A673 (cell line): ENCODE measurements around the gene TTC39B. TPM values are rescaled to one million over a fixed set of nuclear protein-coding genes. Genes with fewer than 3 reads are reported as not detected.

Experiments
- Bru-seq: library from RNA; stranded (reverse); fragments of 400-500 nt; gene quantifications from one replicate; lab custom pipeline; 2021; lab: Mats Ljungman, UMichigan
- BruChase-seq, 2 experiments: library from RNA; stranded (reverse); fragments of 400-500 nt; gene quantifications; one replicate each; lab custom pipeline; 2021; lab: Mats Ljungman, UMichigan
- BruUV-seq: library from RNA; stranded (reverse); fragments of 400-500 nt; replicated peaks from 2 replicates; lab custom pipeline; 2021; lab: Mats Ljungman, UMichigan
- CTCF ChIA-PET: fragments of 300-600 bp; sonication (Branson Sonifier 250); formaldehyde crosslinking; loops from one replicate; lab custom pipeline; 2022; ENCODE audit warnings: antibody characterized with exemption; lab: Charles Lee
- POLR2A ChIA-PET: fragments of 300-600 bp; sonication (Branson Sonifier 250); formaldehyde crosslinking; loops from one replicate; lab custom pipeline; 2022; ENCODE audit warnings: antibody characterized with exemption; ENCODE audit not compliant: low non-redundant PET; lab: Charles Lee
- DNase-seq: peaks from one replicate; pipeline ENCODE4 v3.0.0-alpha.2; 2015; ENCODE audit warnings: low spot score
- H3K27ac ChIP-seq: fragments of 200-600 bp; sonication (generic); 2 replicates; pipeline ENCODE4 v1.5.1; 2016; ENCODE audit warnings: mixed run types, low read depth, mild to moderate bottlenecking, mixed read lengths, antibody characterized with exemption, low read length; ENCODE audit not compliant: poor library complexity, severe bottlenecking
- H3K27me3 ChIP-seq: fragments of 200-600 bp; sonication (generic); replicated peaks from 2 replicates; pipeline ENCODE4 v1.6.1; 2017; ENCODE audit warnings: mixed run types, low read depth, mild to moderate bottlenecking, mixed read lengths, antibody characterized with exemption, low read length; ENCODE audit not compliant: insufficient read depth, poor library complexity
- H3K36me3 ChIP-seq: fragments of 200-600 bp; sonication (generic); 2 replicates; pipeline ENCODE4 v1.6.1; 2016; ENCODE audit warnings: mixed run types, mild to moderate bottlenecking, mixed read lengths, antibody characterized with exemption, low read length; ENCODE audit not compliant: insufficient read depth, poor library complexity, severe bottlenecking
- H3K4me1 ChIP-seq: fragments of 200-600 bp; sonication (generic); 2 replicates; pipeline ENCODE4 v1.6.1; 2017; ENCODE audit warnings: mixed run types, mild to moderate bottlenecking, mixed read lengths, antibody characterized with exemption, low read length; ENCODE audit not compliant: insufficient read depth, poor library complexity, severe bottlenecking
- H3K4me3 ChIP-seq: fragments of 200-600 bp; sonication (generic); 2 replicates; pipeline ENCODE4 v1.5.1; 2016; ENCODE audit warnings: low read depth, mixed run types, mild to moderate bottlenecking, mixed read lengths, low read length; ENCODE audit not compliant: poor library complexity, severe bottlenecking
- H3K9me3 ChIP-seq: fragments of 200-600 bp; sonication (generic); 2 replicates; pipeline ENCODE4 v1.6.1; 2016; ENCODE audit warnings: mixed run types, low read depth, mild to moderate bottlenecking, mixed read lengths, antibody characterized with exemption, low read length; ENCODE audit not compliant: poor library complexity, severe bottlenecking
- EZH2 ChIP-seq: fragments of 200-600 bp; sonication (generic); IDR thresholded peaks from 2 replicates; pipeline ENCODE4 v1.6.1; 2017; ENCODE audit warnings: borderline replicate concordance, low read depth, mild to moderate bottlenecking, mixed read lengths, antibody characterized with exemption, low read length; ENCODE audit not compliant: poor library complexity, severe bottlenecking
- intact Hi-C: fragments of 100-400 bp; cut with micrococcal nuclease; formaldehyde crosslinking; loops from one replicate; pipeline ENCODE4 v1.10.0; 2022; ENCODE audit not compliant: unreplicated experiment
- long read RNA-seq: library from polyadenylated mRNA; stranded (forward); transcript quantifications from one replicate; pipeline ENCODE4 v2.0.0, GENCODE V29; 2022
- total RNA-seq: library from RNA; stranded (reverse); gene quantifications from 2 replicates; pipeline ENCODE4 v1.2.3, GENCODE V29; 2021
- TF ChIP-seq, protein P1 (sequence below): fragments of 300-800, 200-600 bp; sonication (generic); conservative IDR thresholded peaks from 2 replicates; pipeline ENCODE4 v1.5.1; 2017; ENCODE audit warnings: low read depth, mild to moderate bottlenecking, antibody characterized with exemption, low read length, moderate library complexity, mixed read lengths

The TTC39B gene
- 0.52 and 1.6 TPM in 2 replicates for total RNA-seq
- Bru-seq, nascent RNA = percentile 29 among the genes with signal in this experiment
- percentile 29 among the genes with signal in this experiment for BruChase-seq, experiment 1, labeled RNA remaining after a 2-hour chase
- percentile 22 among the genes with signal in this experiment for BruChase-seq, experiment 2, labeled RNA remaining after a 6-hour chase
- long read RNA-seq, full-length matches to known transcripts = 3 of 4 reads
- long read RNA-seq, partial matches to known transcripts = 0 of 4 reads
- long read RNA-seq, other reads (novel, unspliced or antisense) = 1 of 4 reads

DNA sequence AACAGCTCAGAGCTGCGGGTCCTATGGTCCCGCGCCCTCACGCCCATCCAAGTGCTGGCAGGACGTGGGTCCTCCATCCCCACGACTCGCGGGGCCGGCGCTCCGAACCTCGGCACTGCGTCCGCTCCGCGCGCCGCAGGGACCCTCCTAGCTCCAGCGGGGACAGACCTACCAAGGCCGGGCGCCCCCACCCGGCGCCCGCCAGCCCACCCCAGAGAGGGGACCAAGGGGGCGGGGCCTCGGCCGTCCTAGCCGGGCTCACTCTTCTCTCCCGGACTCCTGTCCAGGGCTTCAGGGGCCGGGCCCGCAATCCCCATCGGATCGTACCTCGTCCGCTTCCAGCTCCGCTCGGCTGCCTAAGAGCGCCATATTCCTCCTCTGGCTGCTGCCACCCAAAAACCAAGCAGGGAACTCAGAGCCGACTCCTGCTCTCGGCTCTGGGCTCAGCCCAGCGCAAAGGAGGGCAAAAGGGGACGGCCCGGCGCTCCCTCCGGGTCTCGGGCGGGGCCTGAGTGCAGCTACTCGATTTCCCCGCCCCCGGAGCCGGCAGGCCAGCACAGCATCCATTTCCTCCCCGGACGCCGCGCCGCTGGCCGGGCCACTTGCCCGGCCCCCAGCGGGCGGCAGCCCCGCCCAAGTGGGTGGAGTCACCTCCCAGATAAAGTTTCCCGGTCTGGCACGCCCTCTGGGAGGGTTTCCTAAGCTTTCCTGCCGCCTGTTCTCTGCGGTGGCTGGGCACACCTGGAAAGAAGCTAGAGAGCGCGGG lies at the start of gene TTC39B:
TSS of gene TTC39B (minus strand) at position 460 of the 766 bp plus-strand sequence. CDS start at position 369, 91 bp downstream.
- no peak for TF ChIP-seq EZH2
- TF ChIP-seq, protein P1, sequence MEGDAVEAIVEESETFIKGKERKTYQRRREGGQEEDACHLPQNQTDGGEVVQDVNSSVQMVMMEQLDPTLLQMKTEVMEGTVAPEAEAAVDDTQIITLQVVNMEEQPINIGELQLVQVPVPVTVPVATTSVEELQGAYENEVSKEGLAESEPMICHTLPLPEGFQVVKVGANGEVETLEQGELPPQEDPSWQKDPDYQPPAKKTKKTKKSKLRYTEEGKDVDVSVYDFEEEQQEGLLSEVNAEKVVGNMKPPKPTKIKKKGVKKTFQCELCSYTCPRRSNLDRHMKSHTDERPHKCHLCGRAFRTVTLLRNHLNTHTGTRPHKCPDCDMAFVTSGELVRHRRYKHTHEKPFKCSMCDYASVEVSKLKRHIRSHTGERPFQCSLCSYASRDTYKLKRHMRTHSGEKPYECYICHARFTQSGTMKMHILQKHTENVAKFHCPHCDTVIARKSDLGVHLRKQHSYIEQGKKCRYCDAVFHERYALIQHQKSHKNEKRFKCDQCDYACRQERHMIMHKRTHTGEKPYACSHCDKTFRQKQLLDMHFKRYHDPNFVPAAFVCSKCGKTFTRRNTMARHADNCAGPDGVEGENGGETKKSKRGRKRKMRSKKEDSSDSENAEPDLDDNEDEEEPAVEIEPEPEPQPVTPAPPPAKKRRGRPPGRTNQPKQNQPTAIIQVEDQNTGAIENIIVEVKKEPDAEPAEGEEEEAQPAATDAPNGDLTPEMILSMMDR = no peak
- Histone ChIP-seq H3K4me3 (peak within 1 kb of the TSS; percentile 65), H3K27ac (no peak within 1 kb of the TSS), H3K4me1 (peaks cover 5% of the 10 kb centered on the region), H3K27me3 (no peaks in the 10 kb centered on the region), H3K36me3 (no peaks in the 10 kb centered on the region), H3K9me3 (no peaks in the 10 kb centered on the region)
- ChIA-PET POLR2A (interaction anchor here (0.6 kb wide), 1 partner anchor 373 kb away, joined by 4 read pairs; no protein-coding TSS in a partner anchor), CTCF (no interaction called here)
- peak; percentile 74 for DNase-seq
- BruUV-seq = no TSS peak
- intact Hi-C loops = no loop called here

DNA sequence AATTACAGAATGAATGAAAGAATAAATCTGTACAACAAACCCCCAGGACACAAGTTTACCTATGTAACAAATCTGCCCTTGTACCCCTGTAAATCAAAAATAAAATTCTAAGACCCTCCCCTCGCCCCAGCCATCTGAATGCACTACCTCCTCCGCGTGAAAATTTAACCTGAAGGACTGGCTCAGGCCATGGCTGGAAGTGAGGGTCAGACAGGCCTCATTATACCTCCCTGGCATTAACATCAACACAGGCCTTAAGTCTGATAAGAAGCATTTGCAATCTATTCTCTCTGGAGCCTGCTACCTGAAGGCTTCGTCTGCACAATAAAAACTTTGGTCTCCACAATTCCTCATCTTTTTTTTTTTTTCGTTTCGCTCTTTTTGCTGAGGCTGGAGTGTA lies 48.7 kb upstream of the TTC39B start:
- ChIA-PET CTCF (no interaction called here), POLR2A (no interaction called here)
- Histone ChIP-seq H3K36me3 (no peaks in the 10 kb centered on the region), H3K4me3 (no peak overlapping the region), H3K4me1 (no peaks in the 10 kb centered on the region), H3K27me3 (no peaks in the 10 kb centered on the region), H3K9me3 (no peaks in the 10 kb centered on the region), H3K27ac (no peak overlapping the region)
- TF ChIP-seq, protein P1 = no peak
- TF ChIP-seq EZH2 = no peak
- BruUV-seq = no TSS peak
- intact Hi-C loops = no loop called here
- no peak for DNase-seq

DNA sequence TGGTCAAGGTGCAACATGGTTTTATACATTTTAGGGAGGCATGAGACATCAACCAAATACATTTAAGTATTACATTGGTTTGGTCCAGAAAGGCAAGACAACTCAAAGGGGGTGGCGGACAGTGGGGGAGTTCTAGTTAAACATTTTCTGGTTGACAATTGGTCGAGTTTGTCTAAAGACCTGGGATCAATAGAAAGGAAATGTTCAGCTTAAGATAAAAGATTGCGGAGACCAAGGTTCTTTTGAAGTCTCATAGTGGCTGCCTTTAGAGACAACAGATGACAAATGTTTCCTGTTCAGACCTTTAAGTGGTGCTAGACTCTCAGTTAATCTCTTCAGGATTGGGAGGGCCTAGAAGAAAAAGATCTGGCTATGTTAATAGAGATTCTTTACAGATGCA lies 47.7 kb upstream of the TTC39B start:
- H3K36me3 ChIP-seq = no peaks in the 10 kb centered on the region
- BruUV-seq = no TSS peak
- H3K9me3 ChIP-seq = no peaks in the 10 kb centered on the region
- POLR2A ChIA-PET = no interaction called here
- no peaks in the 10 kb centered on the region for H3K27me3 ChIP-seq
- CTCF ChIA-PET = no interaction called here
- no peak for TF ChIP-seq EZH2
- TF ChIP-seq, protein P1 = no peak
- H3K4me3 ChIP-seq = no peak overlapping the region
- intact Hi-C loops = no loop called here
- H3K27ac ChIP-seq = no peak overlapping the region
- H3K4me1 ChIP-seq = no peaks in the 10 kb centered on the region
- DNase-seq = peak; percentile 1
